ENCODE measurements around the gene STPG3. TPM values are rescaled to one million over a fixed set of nuclear protein-coding genes. Genes with fewer than 3 reads are reported as not detected.

The STPG3 gene
- total RNA-seq, 1 experiment from 2014 or later = not detected

DNA sequence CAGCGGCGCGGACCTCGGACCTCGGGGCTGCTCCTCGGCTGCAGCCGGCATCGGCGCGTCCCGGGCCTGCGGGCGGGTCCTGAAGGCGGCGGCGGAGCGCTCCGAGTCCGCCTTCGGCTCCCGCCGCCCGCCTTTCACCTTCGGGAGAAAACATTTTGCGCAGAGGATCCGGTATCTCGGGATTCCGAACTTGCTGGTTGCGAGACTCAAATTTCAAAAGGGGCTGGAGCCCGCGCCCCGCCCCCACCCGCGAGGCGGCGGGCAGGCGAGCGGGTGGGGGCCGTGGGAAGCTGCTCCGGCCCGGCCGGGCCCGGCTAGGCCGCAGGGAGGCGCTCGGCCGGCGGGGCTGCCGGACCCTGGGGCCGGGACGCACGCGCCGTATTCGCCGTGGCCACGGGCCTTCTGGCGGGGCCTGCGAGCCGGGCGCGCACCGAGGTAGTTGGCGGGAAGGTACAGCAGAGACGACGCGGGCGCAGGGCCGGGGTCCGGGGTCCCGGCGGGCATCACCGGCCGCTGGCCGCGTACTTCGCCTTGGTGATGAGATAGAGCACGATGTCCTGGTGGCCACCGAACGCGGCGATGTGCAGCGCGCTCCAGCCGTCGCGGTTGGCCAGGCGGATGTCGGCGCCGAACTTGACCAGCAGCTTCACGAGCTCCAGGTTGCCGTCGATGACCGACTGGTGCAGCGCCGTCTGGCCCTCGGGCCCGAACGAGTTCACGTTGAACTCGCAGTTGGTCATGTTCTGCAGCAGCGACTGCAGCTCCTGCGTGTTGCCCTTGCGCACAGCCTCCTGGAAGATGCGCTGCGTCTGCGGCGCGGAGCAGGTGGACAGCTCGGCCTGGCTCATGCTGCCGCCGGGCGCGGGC is 50.2 kb downstream of the STPG3 start:
- no peaks in the 10 kb centered on the region for H3K9me3 Mint-ChIP-seq (ENCODE audit: low read depth, unreplicated experiment)
- peak overlapping the region; percentile 71 for H3K27ac Mint-ChIP-seq (ENCODE audit: unreplicated experiment)
- H3K4me1 Mint-ChIP-seq (ENCODE audit: low read depth, unreplicated experiment) = peaks cover 11% of the 10 kb centered on the region
- no peaks in the 10 kb centered on the region for H3K27me3 Mint-ChIP-seq (ENCODE audit: unreplicated experiment)
- peak; percentile 56 for DNase-seq
- intact Hi-C loops (cut with micrococcal nuclease; ENCODE audit: unreplicated experiment) = no loop called here
- TF ChIP-seq, protein P1, sequence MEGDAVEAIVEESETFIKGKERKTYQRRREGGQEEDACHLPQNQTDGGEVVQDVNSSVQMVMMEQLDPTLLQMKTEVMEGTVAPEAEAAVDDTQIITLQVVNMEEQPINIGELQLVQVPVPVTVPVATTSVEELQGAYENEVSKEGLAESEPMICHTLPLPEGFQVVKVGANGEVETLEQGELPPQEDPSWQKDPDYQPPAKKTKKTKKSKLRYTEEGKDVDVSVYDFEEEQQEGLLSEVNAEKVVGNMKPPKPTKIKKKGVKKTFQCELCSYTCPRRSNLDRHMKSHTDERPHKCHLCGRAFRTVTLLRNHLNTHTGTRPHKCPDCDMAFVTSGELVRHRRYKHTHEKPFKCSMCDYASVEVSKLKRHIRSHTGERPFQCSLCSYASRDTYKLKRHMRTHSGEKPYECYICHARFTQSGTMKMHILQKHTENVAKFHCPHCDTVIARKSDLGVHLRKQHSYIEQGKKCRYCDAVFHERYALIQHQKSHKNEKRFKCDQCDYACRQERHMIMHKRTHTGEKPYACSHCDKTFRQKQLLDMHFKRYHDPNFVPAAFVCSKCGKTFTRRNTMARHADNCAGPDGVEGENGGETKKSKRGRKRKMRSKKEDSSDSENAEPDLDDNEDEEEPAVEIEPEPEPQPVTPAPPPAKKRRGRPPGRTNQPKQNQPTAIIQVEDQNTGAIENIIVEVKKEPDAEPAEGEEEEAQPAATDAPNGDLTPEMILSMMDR (IDR thresholded peaks at IDR 0.05; ENCODE audit: unreplicated experiment) = no peak
- no TSS peak for BruUV-seq (replicated peaks)
- CTCF ChIA-PET = interaction anchor here (0.6 to 1.2 kb wide), 5 partner anchors 14 to 250 kb away, joined by 3 to 7 read pairs (median 3); partner anchors contain the start of genes ENTPD8 and MRPL41
- peak overlapping the region; percentile 81 for H3K4me3 Mint-ChIP-seq (ENCODE audit: low read depth, unreplicated experiment)
- H3K36me3 Mint-ChIP-seq (ENCODE audit: insufficient read depth, unreplicated experiment) = peaks cover 52% of the 10 kb centered on the region

DNA sequence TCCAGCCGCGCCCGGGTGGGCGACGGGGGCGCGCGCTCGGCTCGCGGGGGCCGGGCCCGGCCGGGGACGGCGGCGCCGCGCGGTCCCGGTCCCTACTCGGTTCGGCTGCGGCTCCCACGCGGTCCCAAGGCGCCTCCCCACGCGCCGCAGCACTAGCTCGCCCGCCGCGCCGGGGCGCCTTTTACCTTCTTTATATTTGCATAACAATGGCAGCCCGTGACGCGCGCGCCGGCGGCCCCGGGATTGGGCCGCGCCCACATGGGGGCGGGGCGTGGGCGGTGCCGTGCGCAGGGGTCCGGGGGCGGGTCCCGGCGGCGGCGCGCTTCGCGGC is 51.0 kb downstream of the STPG3 start, which contains the start of gene NRARP:
Gene NRARP (minus strand): TSS at position 154 of the 331 bp plus-strand sequence. CDS start 343 bp downstream, outside the sequence.
- no peak within 1 kb of the TSS for H3K27ac Mint-ChIP-seq (ENCODE audit: unreplicated experiment)
- H3K4me3 Mint-ChIP-seq (ENCODE audit: low read depth, unreplicated experiment) = peak within 1 kb of the TSS; percentile 81
- intact Hi-C loops (cut with micrococcal nuclease; ENCODE audit: unreplicated experiment) = no loop called here

DNA sequence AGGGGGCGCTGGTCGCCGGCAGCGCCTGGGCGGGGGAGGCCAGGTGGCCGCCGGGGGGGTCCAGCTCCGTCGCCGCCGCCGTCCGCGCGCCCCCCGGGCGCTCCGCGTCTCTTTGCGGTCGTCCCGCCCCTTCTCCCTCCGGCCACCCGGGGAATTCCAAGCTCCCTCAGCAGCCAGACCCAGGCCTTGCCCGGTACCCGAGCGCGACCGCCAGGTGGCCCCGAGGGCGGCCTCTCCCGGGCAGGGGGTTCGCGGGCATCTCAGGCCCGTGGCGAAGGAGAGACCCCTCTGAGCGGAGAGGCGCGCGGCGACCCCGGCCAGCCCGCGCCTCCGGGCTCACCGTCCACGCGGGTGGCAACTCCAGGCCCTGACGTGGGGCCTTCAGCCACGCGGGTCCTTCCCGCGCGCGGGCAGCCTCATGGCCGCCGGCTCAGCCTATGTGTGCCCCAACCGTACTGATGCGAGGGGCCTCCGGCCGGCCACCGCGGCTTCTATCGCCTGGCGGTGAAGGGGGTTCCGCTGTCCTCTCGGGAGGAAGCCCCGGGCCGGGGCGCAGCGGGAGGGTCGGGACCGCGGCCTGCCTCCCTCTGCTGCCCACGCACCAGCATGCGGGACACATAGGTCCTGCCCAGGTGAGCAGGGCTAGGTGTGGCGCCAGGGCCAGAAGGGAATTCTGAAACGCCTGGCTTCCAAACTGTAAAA is 51.5 kb downstream of the STPG3 start:
- intact Hi-C loops (cut with micrococcal nuclease; ENCODE audit: unreplicated experiment) = no loop called here
- H3K4me1 Mint-ChIP-seq (ENCODE audit: low read depth, unreplicated experiment) = no peaks in the 10 kb centered on the region
- H3K4me3 Mint-ChIP-seq (ENCODE audit: low read depth, unreplicated experiment) = peak overlapping the region; percentile 81
- H3K9me3 Mint-ChIP-seq (ENCODE audit: low read depth, unreplicated experiment) = no peaks in the 10 kb centered on the region
- peaks cover 45% of the 10 kb centered on the region for H3K36me3 Mint-ChIP-seq (ENCODE audit: insufficient read depth, unreplicated experiment)
- no peaks in the 10 kb centered on the region for H3K27me3 Mint-ChIP-seq (ENCODE audit: unreplicated experiment)
- TF ChIP-seq, protein P1 (IDR thresholded peaks at IDR 0.05; ENCODE audit: unreplicated experiment) = peak; percentile 76
- no peak overlapping the region for H3K27ac Mint-ChIP-seq (ENCODE audit: unreplicated experiment)
- DNase-seq = no peak
- BruUV-seq (replicated peaks) = no TSS peak
- CTCF ChIA-PET = interaction anchor here (1.0 to 1.2 kb wide), 2 partner anchors 16 to 26 kb away, joined by 3 to 4 read pairs; partner anchors contain the start of gene TOR4A

More for the DNA sequence above, 51.0 kb downstream of the STPG3 start, which contains the start of gene NRARP:
- BruUV-seq (replicated peaks) = no TSS peak
- TF ChIP-seq, protein P1 (IDR thresholded peaks at IDR 0.05; ENCODE audit: unreplicated experiment) = no peak
- H3K36me3 Mint-ChIP-seq (ENCODE audit: insufficient read depth, unreplicated experiment) = peaks cover 45% of the 10 kb centered on the region
- peak; percentile 90 for DNase-seq
- no peaks in the 10 kb centered on the region for H3K27me3 Mint-ChIP-seq (ENCODE audit: unreplicated experiment)
- H3K9me3 Mint-ChIP-seq (ENCODE audit: low read depth, unreplicated experiment) = no peaks in the 10 kb centered on the region
- CTCF ChIA-PET = interaction anchor here (0.6 to 1.2 kb wide), 5 partner anchors 15 to 250 kb away, joined by 3 to 7 read pairs (median 3); partner anchors contain the start of genes ENTPD8, MRPL41 and TOR4A
- peaks cover 4% of the 10 kb centered on the region for H3K4me1 Mint-ChIP-seq (ENCODE audit: low read depth, unreplicated experiment)

Other genes with a start within 250 kb of the STPG3 start
- 47.6 and 50.7 TPM in 2 replicates for gene ABCA2, start 223.0 kb upstream of the STPG3 start, total RNA-seq (2022)
- gene FUT7, start 219.2 kb upstream of the STPG3 start, total RNA-seq (2022) = not detected in 2 replicates
- gene NPDC1, start 205.1 kb upstream of the STPG3 start, total RNA-seq (2022) = 65.2 and 78.6 TPM in 2 replicates
- 3.8 and 5.8 TPM in 2 replicates for gene ENTPD2, start 197.2 kb upstream of the STPG3 start, total RNA-seq (2022)
- gene SAPCD2, start 180.7 kb upstream of the STPG3 start, total RNA-seq (2022) = 38.4 and 41.1 TPM in 2 replicates
- gene UAP1L1, start 173.8 kb upstream of the STPG3 start, total RNA-seq (2022) = 9.1 and 10.8 TPM in 2 replicates
- 61.4 and 65.6 TPM in 2 replicates for gene MAN1B1, start 164.3 kb upstream of the STPG3 start, total RNA-seq (2022)
- 51.6 and 76.8 TPM in 2 replicates for gene DPP7, start 136.6 kb upstream of the STPG3 start, total RNA-seq (2022)
- gene GRIN1, start 112.1 kb upstream of the STPG3 start, total RNA-seq (2022) = 0.24 and 0.54 TPM in 2 replicates
- 0.52 and 0.98 TPM in 2 replicates for gene LRRC26, start 81.2 kb upstream of the STPG3 start, total RNA-seq (2022)
- gene TMEM210, start 79.2 kb upstream of the STPG3 start, total RNA-seq (2022) = not detected in 2 replicates
- 49.4 and 51.4 TPM in 2 replicates for gene ANAPC2, start 62.7 kb upstream of the STPG3 start, total RNA-seq (2022)
- 41.9 and 44.1 TPM in 2 replicates for gene SSNA1, start 62.6 kb upstream of the STPG3 start, total RNA-seq (2022)
- 18.3 and 20.3 TPM in 2 replicates for gene TPRN, start 50.5 kb upstream of the STPG3 start, total RNA-seq (2022)
- 25.4 and 28.8 TPM in 2 replicates for gene TMEM203, start 45.6 kb upstream of the STPG3 start, total RNA-seq (2022)
- gene NDOR1, start 45.6 kb upstream of the STPG3 start, total RNA-seq (2022) = 26.4 and 27.7 TPM in 2 replicates
- gene RNF208, start 29.0 kb upstream of the STPG3 start, total RNA-seq (2022) = 10.1 and 14.2 TPM in 2 replicates
- 3.0 and 3.6 TPM in 2 replicates for gene CYSRT1, start 26.1 kb upstream of the STPG3 start, total RNA-seq (2022)
- 1.6 and 1.7 TPM in 2 replicates for gene RNF224, start 23.8 kb upstream of the STPG3 start, total RNA-seq (2022)
- 0.26 and 0.34 TPM in 2 replicates for gene SLC34A3, start 20.4 kb upstream of the STPG3 start, total RNA-seq (2022)
- gene TUBB4B, start 10.0 kb upstream of the STPG3 start, total RNA-seq (2022) = 360 and 383 TPM in 2 replicates
- gene NELFB, start 4.0 kb downstream of the STPG3 start, total RNA-seq (2022) = 41.8 and 43.5 TPM in 2 replicates
- 51.8 and 60.2 TPM in 2 replicates for gene TOR4A, start 26.4 kb downstream of the STPG3 start, total RNA-seq (2022)
- gene NRARP, start 51.0 kb downstream of the STPG3 start, total RNA-seq (2022) = 32.6 and 32.9 TPM in 2 replicates
- gene EXD3, start 171.9 kb downstream of the STPG3 start, total RNA-seq (2022) = 13.2 and 15.3 TPM in 2 replicates
- 12.0 and 12.3 TPM in 2 replicates for gene NOXA1, start 172.1 kb downstream of the STPG3 start, total RNA-seq (2022)
- 0.97 and 1.6 TPM in 2 replicates for gene ENTPD8, start 190.1 kb downstream of the STPG3 start, total RNA-seq (2022)
- gene NSMF, start 208.0 kb downstream of the STPG3 start, total RNA-seq (2022) = 31.6 and 38.3 TPM in 2 replicates